ENCODE data around the gene SERPINB4. TPM values are rescaled to one million over a fixed set of nuclear protein-coding genes. Genes with fewer than 3 reads are reported as not detected.

Gene SERPINB4
- total RNA-seq, 4 donors from 2014 or later: not detected

DNA sequence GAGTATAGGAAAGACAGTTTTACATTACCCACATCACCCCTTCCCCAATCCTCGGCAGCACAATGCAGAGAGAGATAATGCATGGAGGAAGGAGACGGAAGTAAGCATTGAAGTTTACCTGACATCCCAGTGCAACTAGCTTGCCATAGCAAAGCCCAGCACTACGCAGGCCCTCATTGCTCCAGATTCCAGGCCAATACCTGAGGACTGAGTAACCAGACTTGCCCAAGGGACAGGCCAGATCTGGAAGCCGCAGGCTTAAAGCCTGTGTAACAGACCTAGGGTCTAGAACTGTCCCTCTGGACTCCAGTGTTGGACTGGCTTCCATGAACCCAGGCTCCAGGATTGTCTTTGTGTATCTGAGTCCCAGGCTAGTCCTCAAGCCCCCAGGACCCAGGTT, 17.6 kb downstream of the SERPINB4 start:
- H3K27me3 ChIP-seq: no peaks in the 10 kb centered on the region
- intact Hi-C loops (cut with DNase I): no loop called here

DNA sequence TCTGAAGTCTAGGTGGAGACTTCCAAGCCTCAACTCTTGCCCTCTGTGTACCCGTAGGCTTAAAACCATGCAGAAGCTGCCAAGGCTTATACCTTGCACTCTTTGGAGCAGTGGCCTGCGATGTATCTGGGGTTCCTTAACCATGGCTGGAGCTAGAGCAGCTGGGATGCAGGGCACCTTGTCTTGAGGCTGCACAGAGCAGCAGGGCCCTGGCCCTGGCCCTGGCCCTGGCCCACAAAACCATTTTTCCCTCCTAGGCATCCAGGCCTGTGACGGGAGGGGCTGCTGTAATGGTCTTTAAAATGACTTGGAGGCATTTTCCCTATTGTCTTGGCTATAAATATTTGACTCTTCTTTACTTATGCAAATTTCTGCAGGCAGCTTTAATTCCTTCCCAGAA, 19.2 kb downstream of the SERPINB4 start:
- Histone ChIP-seq H3K27me3 (no peaks in the 10 kb centered on the region), H3K27ac (replicated peaks in 1 of 4) (no peak overlapping the region), H3K9me3 (peaks cover 0 to 35% (median 23%) of the 10 kb centered on the region in 4 donors), H3K4me3 (no peak overlapping the region), H3K4me1 (no peaks in the 10 kb centered on the region), H3K36me3 (no peaks in the 10 kb centered on the region)
- intact Hi-C loops (cut with DNase I): no loop called here
- TF ChIP-seq EP300 (IDR thresholded peaks at IDR 0.05): no peak
- no peak for TF ChIP-seq POLR2AphosphoS5 (IDR thresholded peaks at IDR 0.05)
- TF ChIP-seq POLR2A (IDR thresholded peaks at IDR 0.05; ENCODE audit: low read depth): no peak
- TF ChIP-seq, protein P1, sequence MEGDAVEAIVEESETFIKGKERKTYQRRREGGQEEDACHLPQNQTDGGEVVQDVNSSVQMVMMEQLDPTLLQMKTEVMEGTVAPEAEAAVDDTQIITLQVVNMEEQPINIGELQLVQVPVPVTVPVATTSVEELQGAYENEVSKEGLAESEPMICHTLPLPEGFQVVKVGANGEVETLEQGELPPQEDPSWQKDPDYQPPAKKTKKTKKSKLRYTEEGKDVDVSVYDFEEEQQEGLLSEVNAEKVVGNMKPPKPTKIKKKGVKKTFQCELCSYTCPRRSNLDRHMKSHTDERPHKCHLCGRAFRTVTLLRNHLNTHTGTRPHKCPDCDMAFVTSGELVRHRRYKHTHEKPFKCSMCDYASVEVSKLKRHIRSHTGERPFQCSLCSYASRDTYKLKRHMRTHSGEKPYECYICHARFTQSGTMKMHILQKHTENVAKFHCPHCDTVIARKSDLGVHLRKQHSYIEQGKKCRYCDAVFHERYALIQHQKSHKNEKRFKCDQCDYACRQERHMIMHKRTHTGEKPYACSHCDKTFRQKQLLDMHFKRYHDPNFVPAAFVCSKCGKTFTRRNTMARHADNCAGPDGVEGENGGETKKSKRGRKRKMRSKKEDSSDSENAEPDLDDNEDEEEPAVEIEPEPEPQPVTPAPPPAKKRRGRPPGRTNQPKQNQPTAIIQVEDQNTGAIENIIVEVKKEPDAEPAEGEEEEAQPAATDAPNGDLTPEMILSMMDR (IDR thresholded peaks at IDR 0.05): no peak
- 80% methylated on average over 1 of the region's 3 CpGs for WGBS
- DNase-seq (ENCODE audit: extremely low spot score): peak; percentile 62

More for the DNA sequence above, 17.6 kb downstream of the SERPINB4 start:
- peak; percentile 29 for DNase-seq (ENCODE audit: extremely low spot score)
- Histone ChIP-seq H3K27ac (replicated peaks in 1 of 4) (no peak overlapping the region), H3K4me3 (no peak overlapping the region), H3K4me1 (no peaks in the 10 kb centered on the region), H3K9me3 (peaks cover 0 to 27% (median 23%) of the 10 kb centered on the region in 4 donors), H3K36me3 (no peaks in the 10 kb centered on the region)
- TF ChIP-seq EP300 (IDR thresholded peaks at IDR 0.05): no peak
- no peak for TF ChIP-seq POLR2A (IDR thresholded peaks at IDR 0.05; ENCODE audit: low read depth)
- TF ChIP-seq, protein P1 (IDR thresholded peaks at IDR 0.05): no peak
- no peak for TF ChIP-seq POLR2AphosphoS5 (IDR thresholded peaks at IDR 0.05)
- 85% methylated on average over 4 of the region's 4 CpGs for WGBS

DNA sequence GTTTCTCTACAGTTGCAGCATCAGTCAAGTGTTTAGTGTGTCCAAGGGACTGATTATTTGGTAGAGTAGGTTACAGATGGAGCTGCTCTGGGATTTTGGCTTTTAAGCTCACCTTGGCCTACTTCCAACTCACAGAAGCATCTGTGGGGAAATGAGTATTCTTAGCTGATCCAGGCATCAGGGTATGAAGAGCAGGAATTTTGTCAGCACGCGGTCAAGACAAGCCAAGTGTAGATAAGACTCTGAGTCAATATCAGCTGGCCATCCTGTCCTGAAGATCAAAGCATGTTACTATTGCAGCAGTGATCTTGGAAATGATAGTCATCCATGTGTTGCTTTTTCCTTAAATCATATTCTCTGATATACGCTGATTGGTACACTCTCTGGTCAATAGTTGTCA, 24.4 kb downstream of the SERPINB4 start:
- Histone ChIP-seq H3K9me3 (peaks cover 0 to 15% (median 3%) of the 10 kb centered on the region in 4 donors), H3K4me1 (no peaks in the 10 kb centered on the region), H3K27ac (replicated peaks in 1 of 4) (no peak overlapping the region), H3K27me3 (no peaks in the 10 kb centered on the region), H3K4me3 (no peak overlapping the region), H3K36me3 (no peaks in the 10 kb centered on the region)
- 76% methylated on average over 3 of the region's 3 CpGs for WGBS
- TF ChIP-seq EP300 (IDR thresholded peaks at IDR 0.05): no peak
- TF ChIP-seq, protein P1 (IDR thresholded peaks at IDR 0.05): no peak
- TF ChIP-seq POLR2AphosphoS5 (IDR thresholded peaks at IDR 0.05): no peak
- TF ChIP-seq POLR2A (IDR thresholded peaks at IDR 0.05; ENCODE audit: low read depth): no peak
- DNase-seq (ENCODE audit: extremely low spot score): peak; percentile 39
- intact Hi-C loops (cut with DNase I): no loop called here

DNA sequence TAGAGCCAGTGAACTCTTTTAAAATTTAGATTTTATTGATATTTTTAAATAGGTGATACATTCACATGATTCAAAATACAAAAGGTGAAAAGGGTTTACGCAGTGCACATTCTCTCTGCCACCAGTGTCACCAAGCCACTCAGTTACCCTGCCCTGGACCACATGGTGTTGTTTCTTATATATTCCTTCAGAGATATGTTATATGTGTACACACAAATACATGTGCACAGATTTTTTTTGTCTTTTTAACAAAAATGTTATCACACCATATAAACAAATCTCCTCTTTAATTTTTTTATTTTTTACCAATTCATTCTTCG, 26.2 kb downstream of the SERPINB4 start:
- Histone ChIP-seq H3K27me3 (no peaks in the 10 kb centered on the region), H3K27ac (replicated peaks in 1 of 4) (no peak overlapping the region), H3K36me3 (no peaks in the 10 kb centered on the region), H3K9me3 (peaks cover 0 to 11% (median 0%) of the 10 kb centered on the region in 4 donors), H3K4me3 (no peak overlapping the region), H3K4me1 (no peaks in the 10 kb centered on the region)
- WGBS: 74% methylated on average over 2 of the region's 2 CpGs
- TF ChIP-seq POLR2AphosphoS5 (IDR thresholded peaks at IDR 0.05) (no peak), EP300 (IDR thresholded peaks at IDR 0.05) (no peak)
- TF ChIP-seq, protein P1 (IDR thresholded peaks at IDR 0.05): no peak
- peak; percentile 24 for DNase-seq (ENCODE audit: extremely low spot score)
- intact Hi-C loops (cut with DNase I): no loop called here
